Lung (tissue), 12 donors: ENCODE data around the gene MAP2. TPM values are rescaled to one million over a fixed set of nuclear protein-coding genes. Genes with fewer than 3 reads are reported as not detected.

ENCODE experiments used
- ATAC-seq: fragments of 200-7000 bp; cut with Tn5 transposase; one replicate; pipeline ENCODE4 v1.9.1; 2020; ENCODE audit warnings: moderate number of reproducible peaks; ENCODE audit not compliant: insufficient read depth, low FRiP score
- DNase-seq, 3 donors: peaks; one replicate each; pipeline ENCODE4 v3.0.0-alpha.2; 2013 to 2017
- H3K27ac ChIP-seq, 2 donors: one replicate each; pipeline ENCODE4 v1.5.1; 2013; ENCODE audit warnings: mild to moderate bottlenecking in 2 of 2, moderate library complexity in 2 of 2, control low read depth in 1 of 2, inconsistent platforms in 1 of 2, low read depth in 1 of 2, low read length in 1 of 2
- H3K27me3 ChIP-seq, 3 donors: one replicate each; pipeline ENCODE4 v1.5.1; 2013; ENCODE audit warnings: low read length in 2 of 3; ENCODE audit not compliant: control insufficient read depth in 3 of 3, insufficient read depth in 3 of 3
- H3K36me3 ChIP-seq, 4 donors: one replicate each; pipeline ENCODE4 v1.5.1; 2013; ENCODE audit warnings: low read length in 4 of 4, mild to moderate bottlenecking in 1 of 4, moderate library complexity in 1 of 4; ENCODE audit not compliant: control insufficient read depth in 4 of 4, insufficient read depth in 4 of 4
- H3K4me1 ChIP-seq, 5 donors: one replicate each; pipeline ENCODE4 v1.5.1; 2013; ENCODE audit warnings: low read length in 5 of 5, mild to moderate bottlenecking in 2 of 5, moderate library complexity in 1 of 5; ENCODE audit not compliant: control insufficient read depth in 5 of 5, insufficient read depth in 5 of 5
- H3K4me3 ChIP-seq: one replicate; pipeline ENCODE4 v1.5.1; 2013; ENCODE audit warnings: mild to moderate bottlenecking, control low read depth, moderate library complexity
- H3K9ac ChIP-seq, 2 donors: one replicate each; pipeline ENCODE4 v1.5.1; 2013; ENCODE audit warnings: low read length in 2 of 2, control low read depth in 1 of 2; ENCODE audit not compliant: insufficient read depth in 1 of 2
- H3K9me3 ChIP-seq, 4 donors: one replicate each; pipeline ENCODE4 v1.5.1; 2013; ENCODE audit warnings: low read length in 3 of 4, mild to moderate bottlenecking in 1 of 4, moderate library complexity in 1 of 4; ENCODE audit not compliant: control insufficient read depth in 4 of 4, insufficient read depth in 3 of 4
- WGBS, 2 donors: extraction: QIAGEN DNeasy Blood & Tissue Kit; methylation state at CpG; one replicate each; pipeline ENCODE4 v1.1.7; 2013; 5-methylcytosine and 5-hydroxymethylcytosine counted together
- polyA plus RNA-seq, 2 donors: library from polyadenylated mRNA; stranded (reverse); fragments of 200-250 nt; gene quantifications; one replicate each; pipeline ENCODE4 v1.2.1, GENCODE V29; 2013
- total RNA-seq, 2 donors: library from RNA; depleted of rRNA in 1 of 2; stranded (reverse); fragments of >200 nt in 1 of 2; gene quantifications; one replicate each; pipeline ENCODE4 v1.2.1, GENCODE V29; 2014 to 2021
- TF ChIP-seq, protein P1 (sequence below): IDR thresholded peaks from 2 replicates; pipeline ENCODE4 v1.5.1; 2012; ENCODE audit warnings: mild to moderate bottlenecking; ENCODE audit errors: control extremely low read depth, extremely low read depth
- donor health status: control.
- donor health status: control.
- donor health status: Bipolar disorder and iron deficiency.
- donor health status: healthy.
- donor health status: DM: yes; HTN: yes; CAD: no.

The MAP2 gene
- total and polyA plus RNA-seq, 4 donors, result 6.5 to 18.7 (median 9.6) TPM

DNA sequence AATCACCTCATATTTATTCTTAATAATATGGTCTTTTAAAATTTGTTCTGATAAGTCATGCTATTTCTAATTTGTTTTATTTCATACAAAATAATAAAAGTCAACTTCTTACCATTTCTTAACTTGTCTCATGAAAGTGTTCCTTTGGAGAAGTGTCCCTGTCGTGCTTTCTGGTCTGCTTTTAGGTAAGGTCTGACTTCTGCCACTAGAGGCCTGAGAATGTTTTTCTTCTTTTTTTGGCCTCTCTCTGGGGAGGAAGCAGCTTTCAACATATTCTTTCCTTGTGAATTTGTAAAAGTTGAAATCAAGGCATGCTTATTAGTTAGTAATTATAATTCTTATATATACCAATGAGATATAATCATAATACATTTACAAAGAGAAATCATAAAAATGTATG, 39.4 kb downstream of the MAP2 start:
- DNase-seq (no peak), ATAC-seq (no peak)
- Histone ChIP-seq H3K4me3 (no peak overlapping the region), H3K36me3 (no peaks in the 10 kb centered on the region), H3K9me3 (no peaks in the 10 kb centered on the region), H3K4me1 (peaks cover 0 to 2% (median 0%) of the 10 kb centered on the region in 5 donors), H3K9ac (no peak overlapping the region), H3K27me3 (no peaks in the 10 kb centered on the region), H3K27ac (no peak overlapping the region)
- WGBS, 2 donors, result 63 to 79% methylated on average over 1 of the region's 1 CpG
- TF ChIP-seq, protein P1, sequence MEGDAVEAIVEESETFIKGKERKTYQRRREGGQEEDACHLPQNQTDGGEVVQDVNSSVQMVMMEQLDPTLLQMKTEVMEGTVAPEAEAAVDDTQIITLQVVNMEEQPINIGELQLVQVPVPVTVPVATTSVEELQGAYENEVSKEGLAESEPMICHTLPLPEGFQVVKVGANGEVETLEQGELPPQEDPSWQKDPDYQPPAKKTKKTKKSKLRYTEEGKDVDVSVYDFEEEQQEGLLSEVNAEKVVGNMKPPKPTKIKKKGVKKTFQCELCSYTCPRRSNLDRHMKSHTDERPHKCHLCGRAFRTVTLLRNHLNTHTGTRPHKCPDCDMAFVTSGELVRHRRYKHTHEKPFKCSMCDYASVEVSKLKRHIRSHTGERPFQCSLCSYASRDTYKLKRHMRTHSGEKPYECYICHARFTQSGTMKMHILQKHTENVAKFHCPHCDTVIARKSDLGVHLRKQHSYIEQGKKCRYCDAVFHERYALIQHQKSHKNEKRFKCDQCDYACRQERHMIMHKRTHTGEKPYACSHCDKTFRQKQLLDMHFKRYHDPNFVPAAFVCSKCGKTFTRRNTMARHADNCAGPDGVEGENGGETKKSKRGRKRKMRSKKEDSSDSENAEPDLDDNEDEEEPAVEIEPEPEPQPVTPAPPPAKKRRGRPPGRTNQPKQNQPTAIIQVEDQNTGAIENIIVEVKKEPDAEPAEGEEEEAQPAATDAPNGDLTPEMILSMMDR, result no peak

DNA sequence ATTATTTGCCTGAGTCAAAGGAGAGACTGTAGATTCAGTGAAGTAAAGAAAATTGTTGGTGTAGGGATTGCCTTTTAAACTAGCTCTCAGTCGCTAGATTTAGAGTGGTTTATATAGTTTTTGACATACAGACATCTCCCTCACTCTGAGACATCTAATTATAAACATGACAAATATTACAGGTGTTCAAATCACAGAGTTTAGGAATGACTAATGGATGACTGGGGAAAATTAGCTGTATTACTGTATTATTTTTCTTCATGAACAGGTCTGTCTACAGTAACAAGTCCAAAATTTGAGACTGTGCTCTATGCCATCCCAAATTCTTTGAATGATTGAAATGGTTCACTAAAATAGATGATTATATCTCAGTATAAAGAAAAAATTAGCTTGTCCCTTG, 40.0 kb downstream of the MAP2 start:
- no peak for ATAC-seq
- 90 to 95% methylated on average over 1 of the region's 1 CpG for WGBS, 2 donors

GRCh38 chr2:209468846-209469245, 45.0 kb downstream of the MAP2 start:
- DNase-seq, result no peak
- ATAC-seq, result no peak
- TF ChIP-seq, protein P1, result no peak

More for the DNA sequence above, 40.0 kb downstream of the MAP2 start:
- H3K36me3 ChIP-seq, result no peaks in the 10 kb centered on the region
- no peak for DNase-seq
- TF ChIP-seq, protein P1, result no peak
- no peak overlapping the region for H3K4me3 ChIP-seq
- no peak overlapping the region for H3K27ac ChIP-seq
- H3K27me3 ChIP-seq, result no peaks in the 10 kb centered on the region
- H3K9me3 ChIP-seq, result no peaks in the 10 kb centered on the region
- no peak overlapping the region for H3K9ac ChIP-seq
- H3K4me1 ChIP-seq, result peaks cover 0 to 2% (median 0%) of the 10 kb centered on the region in 5 donors

DNA sequence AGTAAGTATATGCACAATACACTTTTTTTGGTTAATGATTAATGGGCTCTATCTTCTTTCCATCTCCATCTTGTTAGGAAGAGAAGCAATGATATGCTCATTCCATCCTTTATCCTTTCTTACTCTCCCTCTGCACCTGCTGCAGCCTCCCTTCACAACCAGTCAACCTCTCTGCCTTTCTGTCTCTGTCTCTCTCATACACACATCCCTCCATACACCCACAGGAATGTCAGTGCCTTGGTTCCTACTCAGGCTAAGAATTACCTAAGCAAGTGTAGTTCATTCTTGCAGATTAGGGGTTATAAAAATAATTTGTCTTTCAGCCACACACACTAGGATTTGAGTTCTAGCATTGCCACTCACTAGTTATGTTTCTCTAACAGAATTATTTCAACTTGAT, 45.6 kb downstream of the MAP2 start:
- Histone ChIP-seq H3K9ac (no peak overlapping the region), H3K4me1 (peaks cover 0 to 6% (median 0%) of the 10 kb centered on the region in 5 donors), H3K27ac (no peak overlapping the region), H3K4me3 (no peak overlapping the region), H3K36me3 (no peaks in the 10 kb centered on the region), H3K9me3 (no peaks in the 10 kb centered on the region), H3K27me3 (no peaks in the 10 kb centered on the region)
- ATAC-seq (no peak), DNase-seq (no peak)
- TF ChIP-seq, protein P1, result no peak

More at GRCh38 chr2:209468846-209469245, 45.0 kb downstream of the MAP2 start:
- no peaks in the 10 kb centered on the region for H3K36me3 ChIP-seq
- H3K4me1 ChIP-seq, result peaks cover 0 to 6% (median 0%) of the 10 kb centered on the region in 5 donors
- H3K9ac ChIP-seq, result no peak overlapping the region
- no peaks in the 10 kb centered on the region for H3K9me3 ChIP-seq
- no peak overlapping the region for H3K4me3 ChIP-seq
- 58 to 100% methylated on average over 1 of the region's 1 CpG for WGBS, 2 donors
- no peak overlapping the region for H3K27ac ChIP-seq
- no peaks in the 10 kb centered on the region for H3K27me3 ChIP-seq
